Cardiac septum (tissue), 1 donor: ENCODE measurements around the gene PLEKHG5. TPM values are rescaled to one million over a fixed set of nuclear protein-coding genes. Genes with fewer than 3 reads are reported as not detected.
"Not testable (repeated sequence)": the region's sequence is repeated elsewhere in the genome, so short reads cannot be mapped to it uniquely, and the experiment has no call there.

Source experiments
- DNase-seq: peaks from one replicate; pipeline ENCODE4 v3.0.0-alpha.2; 2020; ENCODE audit warnings: low spot score
- intact Hi-C: fragments of 100-400 bp; cut with DNase I; formaldehyde crosslinking; loops from one replicate; pipeline ENCODE4 v1.14.0; 2022
- total RNA-seq: library from RNA; stranded (reverse); fragmentation: NEBNext Ultra II Directional; extraction: Animal tissue kit (Norgen Biotek cat#: 25700); gene quantifications from one replicate; pipeline ENCODE4 v1.2.1, GENCODE V29; 2021
- donor health status: DM: no; HTN: no; CAD: no.

Gene PLEKHG5
- total RNA-seq, 1 donor from 2014 or later: 14.9 TPM

- intact Hi-C loops: no loop called here
- no peak for DNase-seq
Observed at GRCh38 chr1:6497867-6498575, 6.6 kb upstream of the PLEKHG5 start.

GRCh38 chr1:6497215-6497866, 5.9 kb upstream of the PLEKHG5 start:
- intact Hi-C loops: no loop called here
- no peak for DNase-seq

- DNase-seq: no peak
- intact Hi-C loops: no loop called here
Observed at GRCh38 chr1:6496890-6497214, 5.4 kb upstream of the PLEKHG5 start.

GRCh38 chr1:6496365-6496721, 4.9 kb upstream of the PLEKHG5 start:
- DNase-seq: peak; percentile 68
- intact Hi-C loops: no loop called here

GRCh38 chr1:6495540-6496364, 4.3 kb upstream of the PLEKHG5 start:
- DNase-seq: no peak
- intact Hi-C loops: no loop called here

GRCh38 chr1:6495041-6495441, 3.6 kb upstream of the PLEKHG5 start:
- intact Hi-C loops: no loop called here
- DNase-seq: peak; percentile 68

- DNase-seq: no peak
- intact Hi-C loops: no loop called here
Observed at GRCh38 chr1:6494627-6495026, 3.2 kb upstream of the PLEKHG5 start.

GRCh38 chr1:6493834-6494223, 2.4 kb upstream of the PLEKHG5 start:
- intact Hi-C loops, DNase-seq: not testable (repeated sequence)

- no peak for DNase-seq
- intact Hi-C loops: no loop called here
Observed at GRCh38 chr1:6491966-6492365, 499 bp upstream of the PLEKHG5 start.

GRCh38 chr1:6491081-6491449, 402 bp downstream of the PLEKHG5 start:
- intact Hi-C loops: no loop called here
- no peak for DNase-seq

GRCh38 chr1:6490181-6491080, 1.0 kb downstream of the PLEKHG5 start:
- intact Hi-C loops: no loop called here
- DNase-seq: no peak

- DNase-seq: peak; percentile 88
- intact Hi-C loops: loop anchor here (5.0 kb wide), 1 partner anchor 158 kb away; no protein-coding TSS in a partner anchor
Observed at GRCh38 chr1:6489799-6490180, 1.7 kb downstream of the PLEKHG5 start.

GRCh38 chr1:6489383-6489765, 2.1 kb downstream of the PLEKHG5 start:
- DNase-seq: no peak
- intact Hi-C loops: loop anchor here (5.0 kb wide), 1 partner anchor 158 kb away; no protein-coding TSS in a partner anchor

GRCh38 chr1:6488602-6489382, 2.7 kb downstream of the PLEKHG5 start:
- intact Hi-C loops: loop anchor here (5.0 kb wide), 1 partner anchor 159 kb away; no protein-coding TSS in a partner anchor

GRCh38 chr1:6487804-6488484, 3.5 kb downstream of the PLEKHG5 start:
- intact Hi-C loops: loop anchor here (1.0 to 5.0 kb wide), 3 partner anchors 35 to 159 kb away; partner anchors contain the start of gene NOL9
- no peak for DNase-seq

More at GRCh38 chr1:6488602-6489382, 2.7 kb downstream of the PLEKHG5 start:
- DNase-seq: no peak

GRCh38 chr1:6486433-6487011, 4.9 kb downstream of the PLEKHG5 start:
- intact Hi-C loops: loop anchor here (1.0 to 5.0 kb wide), 3 partner anchors 36 to 161 kb away; partner anchors contain the start of gene NOL9
- DNase-seq: peak; percentile 89

- intact Hi-C loops: loop anchor here (2.0 to 5.0 kb wide), 2 partner anchors 37 to 162 kb away; no protein-coding TSS in a partner anchor
- DNase-seq: no peak
Observed at GRCh38 chr1:6485168-6486101, 6.0 kb downstream of the PLEKHG5 start.
